Naive thymus-derived CD4-positive, alpha-beta T cell (primary cell): ENCODE results near the gene CATSPER1. TPM values are rescaled to one million over a fixed set of nuclear protein-coding genes. Genes with fewer than 3 reads are reported as not detected.

Experiments
- ATAC-seq: fragments of 150-1000 bp; cut with Tn5 transposase; 2 replicates; pipeline ENCODE4 v1.10.0; 2021; ENCODE audit warnings: mild to moderate bottlenecking, moderate library complexity
- CTCF ChIA-PET: fragments of 350-600 bp; sonication (Branson Sonifier 250); formaldehyde crosslinking; loops from one replicate; lab custom pipeline; 2021; ENCODE audit warnings: antibody characterized with exemption; lab: Charles Lee
- POLR2A ChIA-PET: fragments of 350-600 bp; sonication (Branson Sonifier 250); formaldehyde crosslinking; loops from one replicate; lab custom pipeline; 2021; ENCODE audit warnings: antibody characterized with exemption, inconsistent platforms; lab: Charles Lee
- DNase-seq, 9 donors: peaks; one replicate each; pipeline versions ENCODE4 v3.0.0 to v3.0.0-alpha.2; 2020 to 2022; ENCODE audit warnings: mixed read lengths in 1 of 9
- H3K27ac ChIP-seq: one replicate; pipeline ENCODE4 v1.7.0; 2013; ENCODE audit warnings: mild to moderate bottlenecking, low read depth, low read length, moderate library complexity
- H3K27me3 ChIP-seq, 2 donors: one replicate each; pipeline ENCODE4 v1.7.0; 2013; ENCODE audit warnings: low read length in 2 of 2, mild to moderate bottlenecking in 2 of 2, moderate library complexity in 2 of 2; ENCODE audit not compliant: control insufficient read depth in 2 of 2, insufficient read depth in 2 of 2
- H3K36me3 ChIP-seq, 3 experiments: 1 replicate in 2 of 3; 2 replicates in 1 of 3; pipeline ENCODE4 v1.7.0; 2013; ENCODE audit warnings: low read length in 3 of 3, mild to moderate bottlenecking in 3 of 3, moderate library complexity in 1 of 3; ENCODE audit not compliant: insufficient read depth in 3 of 3, control insufficient read depth in 2 of 3
- H3K4me1 ChIP-seq, 2 donors: one replicate each; pipeline ENCODE4 v1.7.0; 2013; ENCODE audit warnings: low read length in 2 of 2, mild to moderate bottlenecking in 2 of 2, moderate library complexity in 1 of 2; ENCODE audit not compliant: control insufficient read depth in 2 of 2, insufficient read depth in 2 of 2
- H3K4me3 ChIP-seq: 2 replicates; pipeline ENCODE4 v1.7.0; 2013; ENCODE audit warnings: mild to moderate bottlenecking, low read length
- H3K9me3 ChIP-seq, 3 experiments: 1 replicate in 2 of 3; 2 replicates in 1 of 3; pipeline ENCODE4 v1.7.0; 2013; ENCODE audit warnings: low read length in 3 of 3; ENCODE audit not compliant: control insufficient read depth in 2 of 3
- H3K27ac Mint-ChIP-seq, 9 donors: one replicate each; pipeline ENCODE4 v1.8.0; 2020 to 2022; ENCODE audit warnings: mixed read lengths in 9 of 9, mild to moderate bottlenecking in 8 of 9, moderate library complexity in 5 of 9, inconsistent platforms in 2 of 9
- H3K27me3 Mint-ChIP-seq, 5 donors: one replicate each; pipeline ENCODE4 v1.8.0; 2021 to 2022; ENCODE audit warnings: mixed read lengths in 5 of 5, mild to moderate bottlenecking in 1 of 5
- H3K36me3 Mint-ChIP-seq, 5 donors: one replicate each; pipeline ENCODE4 v1.8.0; 2020 to 2022; ENCODE audit warnings: mixed read lengths in 5 of 5, mild to moderate bottlenecking in 3 of 5, inconsistent platforms in 1 of 5
- H3K4me1 Mint-ChIP-seq, 7 donors: one replicate each; pipeline ENCODE4 v1.8.0; 2020 to 2022; ENCODE audit warnings: mixed read lengths in 7 of 7, mild to moderate bottlenecking in 3 of 7, inconsistent platforms in 1 of 7
- H3K4me3 Mint-ChIP-seq, 10 donors: one replicate each; pipeline ENCODE4 v1.8.0; 2020 to 2022; ENCODE audit warnings: mild to moderate bottlenecking in 10 of 10, mixed read lengths in 10 of 10, moderate library complexity in 6 of 10, inconsistent platforms in 2 of 10
- H3K9me3 Mint-ChIP-seq, 11 donors: one replicate each; pipeline ENCODE4 v1.8.0; 2020 to 2022; ENCODE audit warnings: mixed read lengths in 11 of 11, mild to moderate bottlenecking in 4 of 11, inconsistent platforms in 1 of 11, moderate library complexity in 1 of 11
- intact Hi-C, 2 donors: fragments of 100-400 bp; cut with micrococcal nuclease; formaldehyde crosslinking; loops; one replicate each; pipeline ENCODE4 v1.15.1; 2023
- polyA plus RNA-seq, 2 donors: library from polyadenylated mRNA; unstranded; fragments of 300-500 nt; fragmentation: Illumina TruSeq; gene quantifications; one replicate each; pipeline ENCODE4 v1.2.3, GENCODE V29; 2021
- total RNA-seq, 6 experiments: library from RNA in 5 of 6; stranded (reverse) in 5 of 6; gene quantifications; 1 replicate in 5 of 6; 2 replicates in 1 of 6; pipeline ENCODE4 v1.2.3 and lab custom pipeline; 2021 to 2026

The CATSPER1 gene
- total and polyA plus RNA-seq, 7 experiments from 2014 or later: 1.4 to 4.2 TPM; not detected in 5

GRCh38 chr11:66045177-66045639 lies 18.9 kb upstream of the CATSPER1 start:
- peak overlapping the region in 3 of 10 donors; percentile 12 to 29 (median 17) for H3K4me3 Mint-ChIP-seq
- intact Hi-C loops: loop anchor here (1.0 to 2.0 kb wide), 5 partner anchors 24 to 334 kb away; partner anchors contain the start of genes BANF1 (in 1 of the 2) and EIF1AD (in 1 of the 2)

GRCh38 chr11:66044757-66045156 lies 18.5 kb upstream of the CATSPER1 start:
- Mint-ChIP-seq H3K9me3 (no peaks in the 10 kb centered on the region), H3K36me3 (no peaks in the 10 kb centered on the region), H3K27me3 (peaks cover 0 to 23% (median 0%) of the 10 kb centered on the region in 5 donors), H3K27ac (peak overlapping the region in 4 of 9 donors; percentile 3 to 34 (median 20)), H3K4me1 (peaks cover 4 to 23% (median 15%) of the 10 kb centered on the region in 7 donors), H3K4me3 (peak overlapping the region in 3 of 10 donors; percentile 8 to 17 (median 12))
- H3K27ac ChIP-seq: no peak overlapping the region
- H3K4me3 ChIP-seq: no peak overlapping the region
- POLR2A ChIA-PET: interaction anchor here (0.8 to 1.3 kb wide), 3 partner anchors 74 to 333 kb away, joined by 3 read pairs; partner anchors contain the start of gene KAT5
- H3K9me3 ChIP-seq: no peaks in the 10 kb centered on the region
- H3K27me3 ChIP-seq: no peaks in the 10 kb centered on the region
- DNase-seq: no peak
- H3K36me3 ChIP-seq: no peaks in the 10 kb centered on the region
- CTCF ChIA-PET: interaction anchor here (0.7 to 4.2 kb wide), 12 partner anchors 9 to 393 kb away, joined by 3 to 30 read pairs (median 5); partner anchors contain the start of gene CCDC85B
- intact Hi-C loops: loop anchor here (1.0 to 2.0 kb wide), 5 partner anchors 24 to 333 kb away; partner anchors contain the start of genes BANF1 (in 1 of the 2) and EIF1AD (in 1 of the 2)
- ATAC-seq: peak; percentile 36
- H3K4me1 ChIP-seq: peaks cover 0 to 9% of the 10 kb centered on the region in 2 donors

More at GRCh38 chr11:66045177-66045639, 18.9 kb upstream of the CATSPER1 start:
- Mint-ChIP-seq H3K27ac (peak overlapping the region in 2 of 9 donors; percentile 17 to 34), H3K4me1 (peaks cover 4 to 23% (median 15%) of the 10 kb centered on the region in 7 donors), H3K9me3 (no peaks in the 10 kb centered on the region), H3K36me3 (no peaks in the 10 kb centered on the region), H3K27me3 (peaks cover 0 to 19% (median 0%) of the 10 kb centered on the region in 5 donors)
- Histone ChIP-seq H3K4me3 (no peak overlapping the region), H3K27me3 (no peaks in the 10 kb centered on the region), H3K36me3 (no peaks in the 10 kb centered on the region), H3K4me1 (peaks cover 0 to 9% of the 10 kb centered on the region in 2 donors), H3K27ac (no peak overlapping the region), H3K9me3 (no peaks in the 10 kb centered on the region)
- DNase-seq (peak; percentile 70 to 89 (median 81)), ATAC-seq (peak; percentile 98)
- CTCF ChIA-PET: interaction anchor here (0.6 to 4.2 kb wide), 16 partner anchors 9 to 394 kb away, joined by 3 to 30 read pairs (median 4); partner anchors contain the start of gene CCDC85B
- POLR2A ChIA-PET: interaction anchor here (0.8 to 1.3 kb wide), 3 partner anchors 73 to 333 kb away, joined by 3 read pairs; partner anchors contain the start of gene KAT5

GRCh38 chr11:66042996-66043906 lies 17.0 kb upstream of the CATSPER1 start:
- POLR2A ChIA-PET: no interaction called here
- intact Hi-C loops: no loop called here
- H3K27ac Mint-ChIP-seq: no peak overlapping the region

GRCh38 chr11:66042227-66042995 lies 16.1 kb upstream of the CATSPER1 start:
- no peaks in the 10 kb centered on the region for H3K27me3 ChIP-seq
- POLR2A ChIA-PET: interaction anchor here (0.9 kb wide), 1 partner anchor 20 kb away, joined by 3 read pairs; no protein-coding TSS in a partner anchor
- H3K4me1 ChIP-seq: peaks cover 0 to 5% of the 10 kb centered on the region in 2 donors
- DNase-seq: no peak
- H3K9me3 Mint-ChIP-seq: no peaks in the 10 kb centered on the region
- H3K4me1 Mint-ChIP-seq: peaks cover 4 to 17% (median 9%) of the 10 kb centered on the region in 7 donors
- H3K4me3 Mint-ChIP-seq: no peak overlapping the region
- H3K27ac ChIP-seq: no peak overlapping the region
- intact Hi-C loops: no loop called here
- H3K27me3 Mint-ChIP-seq: peaks cover 0 to 20% (median 0%) of the 10 kb centered on the region in 5 donors
- no peak overlapping the region for H3K27ac Mint-ChIP-seq
- no peak overlapping the region for H3K4me3 ChIP-seq
- H3K36me3 ChIP-seq: no peaks in the 10 kb centered on the region
- no peaks in the 10 kb centered on the region for H3K9me3 ChIP-seq
- ATAC-seq: no peak
- CTCF ChIA-PET: interaction anchor here (1.7 to 1.8 kb wide), 2 partner anchors 25 to 27 kb away, joined by 4 read pairs; no protein-coding TSS in a partner anchor
- H3K36me3 Mint-ChIP-seq: no peaks in the 10 kb centered on the region

More at GRCh38 chr11:66042996-66043906, 17.0 kb upstream of the CATSPER1 start:
- ATAC-seq (no peak), DNase-seq (no peak)
- Histone ChIP-seq H3K9me3 (no peaks in the 10 kb centered on the region), H3K4me1 (peaks cover 0 to 5% of the 10 kb centered on the region in 2 donors), H3K27me3 (no peaks in the 10 kb centered on the region), H3K27ac (no peak overlapping the region), H3K4me3 (no peak overlapping the region), H3K36me3 (no peaks in the 10 kb centered on the region)
- no peaks in the 10 kb centered on the region for H3K36me3 Mint-ChIP-seq
- no peaks in the 10 kb centered on the region for H3K9me3 Mint-ChIP-seq
- no peak overlapping the region for H3K4me3 Mint-ChIP-seq
- CTCF ChIA-PET: interaction anchor here (1.1 to 4.2 kb wide), 3 partner anchors 9 to 91 kb away, joined by 3 to 30 read pairs (median 20); partner anchors contain the start of gene SF3B2
- peaks cover 4 to 17% (median 9%) of the 10 kb centered on the region in 7 donors for H3K4me1 Mint-ChIP-seq
- peaks cover 0 to 24% (median 0%) of the 10 kb centered on the region in 5 donors for H3K27me3 Mint-ChIP-seq

- peaks cover 0 to 5% (median 4%) of the 10 kb centered on the region in 7 donors for H3K4me1 Mint-ChIP-seq
- POLR2A ChIA-PET: interaction anchor here (0.7 kb wide), 1 partner anchor 42 kb away, joined by 3 read pairs; no protein-coding TSS in a partner anchor
- ATAC-seq (no peak), DNase-seq (no peak)
- H3K27me3 ChIP-seq: no peaks in the 10 kb centered on the region
- H3K36me3 Mint-ChIP-seq: no peaks in the 10 kb centered on the region
- no peaks in the 10 kb centered on the region for H3K4me1 ChIP-seq
- peaks cover 0 to 18% (median 2%) of the 10 kb centered on the region in 5 donors for H3K27me3 Mint-ChIP-seq
- no peak overlapping the region for H3K27ac ChIP-seq
- H3K9me3 ChIP-seq: no peaks in the 10 kb centered on the region
- intact Hi-C loops: no loop called here
- no peak overlapping the region for H3K4me3 ChIP-seq
- H3K9me3 Mint-ChIP-seq: no peaks in the 10 kb centered on the region
- no peaks in the 10 kb centered on the region for H3K36me3 ChIP-seq
- CTCF ChIA-PET: no interaction called here
- H3K27ac Mint-ChIP-seq: no peak overlapping the region
- no peak overlapping the region for H3K4me3 Mint-ChIP-seq
Measured at GRCh38 chr11:66039765-66040164, 13.5 kb upstream of the CATSPER1 start.
